ENCODE measurements around the gene SUMO4. TPM values are rescaled to one million over a fixed set of nuclear protein-coding genes. Genes with fewer than 3 reads are reported as not detected.

The SUMO4 gene
- total and polyA plus RNA-seq, 12 donors: 0.06 to 0.68 (median 0.37) TPM; not detected in 1

DNA sequence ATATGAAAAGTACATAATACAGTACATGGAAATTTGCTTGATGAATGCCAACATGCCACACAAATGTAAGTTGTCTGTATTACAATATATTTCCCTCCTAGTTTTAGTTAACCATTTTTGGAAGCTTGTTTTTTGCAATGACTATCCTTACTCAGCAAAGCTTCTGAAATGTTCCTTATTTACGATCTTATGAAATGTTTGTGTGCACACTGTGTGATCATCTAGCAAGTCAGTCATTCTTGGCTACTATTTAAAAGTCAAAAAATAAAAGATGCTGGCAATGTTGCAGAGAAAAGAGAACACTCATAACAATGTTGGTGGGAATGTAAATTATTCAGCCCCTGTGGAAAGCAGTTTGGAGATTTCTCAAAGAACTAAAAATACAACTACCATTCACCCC is 33.8 kb downstream of the SUMO4 start:
- peaks cover 0 to 24% (median 0%) of the 10 kb centered on the region in 7 donors for H3K27me3 ChIP-seq
- no peak overlapping the region for H3K27ac ChIP-seq
- DNase-seq: no peak
- H3K4me3 ChIP-seq: no peak overlapping the region
- intact Hi-C loops (cut with DNase I): loop anchor here in 8 of 10 donors (2.0 to 10.0 kb wide), 8 partner anchors 81 to 407 kb away; no protein-coding TSS in a partner anchor
- no peak for ATAC-seq
- TF ChIP-seq, protein P1, sequence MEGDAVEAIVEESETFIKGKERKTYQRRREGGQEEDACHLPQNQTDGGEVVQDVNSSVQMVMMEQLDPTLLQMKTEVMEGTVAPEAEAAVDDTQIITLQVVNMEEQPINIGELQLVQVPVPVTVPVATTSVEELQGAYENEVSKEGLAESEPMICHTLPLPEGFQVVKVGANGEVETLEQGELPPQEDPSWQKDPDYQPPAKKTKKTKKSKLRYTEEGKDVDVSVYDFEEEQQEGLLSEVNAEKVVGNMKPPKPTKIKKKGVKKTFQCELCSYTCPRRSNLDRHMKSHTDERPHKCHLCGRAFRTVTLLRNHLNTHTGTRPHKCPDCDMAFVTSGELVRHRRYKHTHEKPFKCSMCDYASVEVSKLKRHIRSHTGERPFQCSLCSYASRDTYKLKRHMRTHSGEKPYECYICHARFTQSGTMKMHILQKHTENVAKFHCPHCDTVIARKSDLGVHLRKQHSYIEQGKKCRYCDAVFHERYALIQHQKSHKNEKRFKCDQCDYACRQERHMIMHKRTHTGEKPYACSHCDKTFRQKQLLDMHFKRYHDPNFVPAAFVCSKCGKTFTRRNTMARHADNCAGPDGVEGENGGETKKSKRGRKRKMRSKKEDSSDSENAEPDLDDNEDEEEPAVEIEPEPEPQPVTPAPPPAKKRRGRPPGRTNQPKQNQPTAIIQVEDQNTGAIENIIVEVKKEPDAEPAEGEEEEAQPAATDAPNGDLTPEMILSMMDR (IDR thresholded peaks at IDR 0.05): no peak
- no peaks in the 10 kb centered on the region for H3K9me3 ChIP-seq
- H3K4me1 ChIP-seq: peaks cover 0 to 7% (median 0%) of the 10 kb centered on the region in 9 donors
- WGBS, 2 donors: 77 to 88% methylated on average over 1 of the region's 1 CpG
- H3K36me3 ChIP-seq: no peaks in the 10 kb centered on the region

DNA sequence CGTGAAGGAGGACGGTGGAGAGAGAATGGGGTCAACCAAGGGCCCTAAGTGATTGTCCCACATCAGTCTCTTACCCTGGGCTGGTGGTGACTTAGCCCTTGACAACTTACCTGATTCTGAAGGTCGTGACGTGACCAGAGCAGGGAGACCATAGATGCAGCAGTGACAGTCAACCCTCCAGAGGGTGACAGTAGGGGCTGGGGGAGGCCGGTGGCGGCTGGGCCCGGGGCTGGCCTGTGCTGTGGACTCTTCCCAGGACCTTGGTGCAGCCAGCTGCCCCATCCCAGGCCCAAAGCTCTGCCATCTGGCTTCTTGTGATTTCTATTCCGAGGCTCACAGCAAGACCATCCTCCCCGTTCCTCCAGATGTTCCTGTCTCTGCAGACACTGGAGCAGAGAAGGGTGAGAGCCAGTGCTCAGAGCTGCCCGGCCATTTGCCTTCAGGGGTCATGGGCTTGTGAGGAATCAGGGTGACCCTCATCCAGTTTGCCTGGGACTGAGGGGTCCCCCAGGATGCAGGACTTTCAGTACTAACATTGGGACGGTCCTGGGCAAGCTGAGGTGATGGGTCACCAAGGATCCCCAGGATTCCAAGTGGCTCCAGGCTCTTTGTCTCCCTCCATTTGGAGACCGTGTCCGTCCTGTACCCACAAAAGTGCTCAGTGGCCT is 36.0 kb downstream of the SUMO4 start:
- TF ChIP-seq, protein P1 (IDR thresholded peaks at IDR 0.05): no peak
- no peaks in the 10 kb centered on the region for H3K9me3 ChIP-seq
- 85 to 94% methylated on average over 13 of the region's 13 CpGs for WGBS, 2 donors
- ATAC-seq: peak in 1 of 8 donors; percentile 32
- DNase-seq: no peak
- H3K4me1 ChIP-seq: peaks cover 0 to 7% (median 0%) of the 10 kb centered on the region in 9 donors
- H3K27me3 ChIP-seq: peaks cover 0 to 25% (median 0%) of the 10 kb centered on the region in 7 donors
- no peaks in the 10 kb centered on the region for H3K36me3 ChIP-seq
- intact Hi-C loops (cut with DNase I): loop anchor here in 2 of 10 donors (5.0 to 10.0 kb wide), 2 partner anchors 79 to 81 kb away; no protein-coding TSS in a partner anchor
- no peak overlapping the region for H3K27ac ChIP-seq
- no peak overlapping the region for H3K4me3 ChIP-seq

GRCh38 chr6:149436647-149437046 is 36.6 kb downstream of the SUMO4 start:
- intact Hi-C loops (cut with DNase I): loop anchor here in 2 of 10 donors (5.0 to 10.0 kb wide), 2 partner anchors 78 to 81 kb away; no protein-coding TSS in a partner anchor
- Histone ChIP-seq H3K36me3 (no peaks in the 10 kb centered on the region), H3K4me3 (no peak overlapping the region), H3K9me3 (no peaks in the 10 kb centered on the region), H3K4me1 (peaks cover 0 to 7% (median 0%) of the 10 kb centered on the region in 9 donors), H3K27me3 (peaks cover 0 to 31% (median 5%) of the 10 kb centered on the region in 7 donors), H3K27ac (no peak overlapping the region)
- 95% methylated on average over 12 of the region's 12 CpGs for WGBS, 2 donors
- TF ChIP-seq, protein P1 (IDR thresholded peaks at IDR 0.05): no peak
- DNase-seq (no peak), ATAC-seq (no peak)

- 93 to 96% methylated on average over 3 of the region's 3 CpGs for WGBS, 2 donors
Observed at GRCh38 chr6:149437212-149437611, 37.1 kb downstream of the SUMO4 start.

More at GRCh38 chr6:149437212-149437611, 37.1 kb downstream of the SUMO4 start:
- no peak for DNase-seq
- H3K4me3 ChIP-seq: no peak overlapping the region
- H3K4me1 ChIP-seq: peaks cover 0 to 1% (median 0%) of the 10 kb centered on the region in 9 donors
- no peak overlapping the region for H3K27ac ChIP-seq
- ATAC-seq: no peak
- no peaks in the 10 kb centered on the region for H3K9me3 ChIP-seq
- TF ChIP-seq, protein P1 (IDR thresholded peaks at IDR 0.05): no peak
- intact Hi-C loops (cut with DNase I): loop anchor here in 2 of 10 donors (5.0 to 10.0 kb wide), 2 partner anchors 78 to 80 kb away; no protein-coding TSS in a partner anchor
- no peaks in the 10 kb centered on the region for H3K36me3 ChIP-seq
- H3K27me3 ChIP-seq: peaks cover 0 to 34% (median 7%) of the 10 kb centered on the region in 7 donors
